ENCODE results near the gene SORL1-AS1.

The SORL1-AS1 gene

GRCh38 chr11:121439337-121439736 is 13.4 kb downstream of the SORL1-AS1 start:
- TF ChIP-seq CTCF (IDR thresholded peaks at IDR 0.05; ENCODE audit: unreplicated experiment) = no peak
- no peak for DNase-seq (ENCODE audit: low spot score in 2 of 2, unreplicated experiment in 2 of 2)
- peaks cover 10% of the 10 kb centered on the region for H3K27me3 Mint-ChIP-seq (ENCODE audit: low read depth)
- no peaks in the 10 kb centered on the region for H3K36me3 Mint-ChIP-seq
- no peak overlapping the region for H3K27ac Mint-ChIP-seq
- H3K9me3 Mint-ChIP-seq = no peaks in the 10 kb centered on the region
- no peaks in the 10 kb centered on the region for H3K4me1 Mint-ChIP-seq
- H3K4me3 Mint-ChIP-seq = no peak overlapping the region

GRCh38 chr11:121437686-121438078 is 15.1 kb downstream of the SORL1-AS1 start:
- Mint-ChIP-seq H3K27ac (no peak overlapping the region), H3K4me1 (no peaks in the 10 kb centered on the region), H3K36me3 (no peaks in the 10 kb centered on the region), H3K9me3 (no peaks in the 10 kb centered on the region), H3K4me3 (no peak overlapping the region), H3K27me3 (ENCODE audit: low read depth) (peaks cover 10% of the 10 kb centered on the region)
- no peak for DNase-seq (ENCODE audit: low spot score in 2 of 2, unreplicated experiment in 2 of 2)
- no peak for TF ChIP-seq CTCF (IDR thresholded peaks at IDR 0.05; ENCODE audit: unreplicated experiment)

- Mint-ChIP-seq H3K4me1 (no peaks in the 10 kb centered on the region), H3K4me3 (no peak overlapping the region)
- no peak for DNase-seq (ENCODE audit: low spot score in 2 of 2, unreplicated experiment in 2 of 2)
These were observed 15.6 kb downstream of the SORL1-AS1 start for GRCh38 chr11:121437018-121437685.

GRCh38 chr11:121435551-121436511 is 16.9 kb downstream of the SORL1-AS1 start:
- no peak for DNase-seq (ENCODE audit: low spot score in 2 of 2, unreplicated experiment in 2 of 2)
- H3K27ac Mint-ChIP-seq = no peak overlapping the region
- no peaks in the 10 kb centered on the region for H3K4me1 Mint-ChIP-seq
- H3K4me3 Mint-ChIP-seq = no peak overlapping the region
- peaks cover 10% of the 10 kb centered on the region for H3K27me3 Mint-ChIP-seq (ENCODE audit: low read depth)
- no peaks in the 10 kb centered on the region for H3K9me3 Mint-ChIP-seq
- TF ChIP-seq CTCF (IDR thresholded peaks at IDR 0.05; ENCODE audit: unreplicated experiment) = no peak
- H3K36me3 Mint-ChIP-seq = no peaks in the 10 kb centered on the region

More at GRCh38 chr11:121437018-121437685, 15.6 kb downstream of the SORL1-AS1 start:
- no peak for TF ChIP-seq CTCF (IDR thresholded peaks at IDR 0.05; ENCODE audit: unreplicated experiment)
- Mint-ChIP-seq H3K27ac (no peak overlapping the region), H3K9me3 (no peaks in the 10 kb centered on the region), H3K27me3 (ENCODE audit: low read depth) (peaks cover 10% of the 10 kb centered on the region), H3K36me3 (no peaks in the 10 kb centered on the region)

- no peak overlapping the region for H3K27ac Mint-ChIP-seq
- no peak for TF ChIP-seq CTCF (IDR thresholded peaks at IDR 0.05; ENCODE audit: unreplicated experiment)
- no peaks in the 10 kb centered on the region for H3K4me1 Mint-ChIP-seq
- H3K27me3 Mint-ChIP-seq (ENCODE audit: low read depth) = peaks cover 10% of the 10 kb centered on the region
- H3K4me3 Mint-ChIP-seq = no peak overlapping the region
- no peaks in the 10 kb centered on the region for H3K9me3 Mint-ChIP-seq
- no peak for DNase-seq (ENCODE audit: low spot score in 2 of 2, unreplicated experiment in 2 of 2)
- no peaks in the 10 kb centered on the region for H3K36me3 Mint-ChIP-seq
These were observed 17.6 kb downstream of the SORL1-AS1 start for GRCh38 chr11:121435132-121435531.
